HCT116 (cell line): ENCODE data around the gene LRRC74B. TPM values are rescaled to one million over a fixed set of nuclear protein-coding genes. Genes with fewer than 3 reads are reported as not detected.

ENCODE experiments used
- ATAC-seq: fragments of 200-7000 bp; cut with Tn5 transposase; 2 replicates; pipeline ENCODE4 v1.9.1; 2020; ENCODE audit warnings: mild to moderate bottlenecking, moderate library complexity
- BruUV-seq: library from RNA; stranded (reverse); fragments of 400-500 nt; replicated peaks from 2 replicates; lab custom pipeline; 2021; lab: Mats Ljungman, UMichigan
- CTCF ChIA-PET: fragments of 300-600 bp; sonication (Branson Sonifier 250); formaldehyde crosslinking; loops from one replicate; lab custom pipeline; 2021; ENCODE audit warnings: antibody characterized with exemption; lab: Charles Lee
- POLR2A ChIA-PET: fragments of 300-600, 350-600 bp; sonication (Branson Sonifier 250); formaldehyde crosslinking; loops from one replicate; lab custom pipeline; 2021; ENCODE audit warnings: antibody characterized with exemption; lab: Charles Lee
- RAD21 ChIA-PET, 2 experiments: fragments of 300-600 bp; sonication (Branson Sonifier 250); formaldehyde crosslinking; loops; one replicate each; lab custom pipeline; 2023; ENCODE audit warnings: low total read pairs in 2 of 2; ENCODE audit not compliant: uncharacterized antibody in 2 of 2, unreplicated experiment in 2 of 2, low non-redundant PET in 1 of 2; lab: Charles Lee
- DNase-seq: peaks from one replicate; pipeline ENCODE4 v3.0.0-alpha.2; 2010; ENCODE audit warnings: low read depth, low spot score
- H2AFZ ChIP-seq: fragments of 200-600 bp; shearing (Covaris generic), sonication (generic); 2 replicates; pipeline ENCODE4 v1.6.1; 2017; ENCODE audit warnings: low read depth, mixed run types, mixed read lengths, antibody characterized with exemption, low read length; ENCODE audit not compliant: poor library complexity, severe bottlenecking
- H3K27ac ChIP-seq: 2 replicates; pipeline ENCODE4 v1.5.1; 2012; ENCODE audit warnings: low read depth, low read length
- H3K27me3 ChIP-seq: fragments of 200-600 bp; sonication (generic); 2 replicates; pipeline ENCODE4 v1.6.1; 2016; ENCODE audit warnings: mixed run types, low read length, mixed read lengths; ENCODE audit not compliant: insufficient read depth
- H3K36me3 ChIP-seq, 2 experiments: fragments of 200-500 bp in 1 of 2; fragments of 200-600 bp in 1 of 2; sonication (Bioruptor generic) in 1 of 2; sonication (generic) in 1 of 2; 2 replicates each; pipeline versions ENCODE4 v1.5.1 to v1.6.1; 2014 to 2016; ENCODE audit warnings: low read length in 2 of 2, inconsistent platforms in 1 of 2, mixed read lengths in 1 of 2, mixed run types in 1 of 2; ENCODE audit not compliant: insufficient read depth in 2 of 2, control insufficient read depth in 1 of 2
- H3K4me1 ChIP-seq, 2 experiments: fragments of 200-600 bp in 1 of 2; sonication (generic) in 1 of 2; 2 replicates each; pipeline versions ENCODE4 v1.5.1 to v1.6.1; 2012 to 2017; ENCODE audit warnings: low read length in 2 of 2, inconsistent platforms in 1 of 2, mild to moderate bottlenecking in 1 of 2, mixed read lengths in 1 of 2, mixed run types in 1 of 2, moderate library complexity in 1 of 2; ENCODE audit not compliant: insufficient read depth in 2 of 2, control insufficient read depth in 1 of 2
- H3K4me2 ChIP-seq: fragments of 200-600 bp; sonication (generic); 2 replicates; pipeline ENCODE4 v1.6.1; 2017; ENCODE audit warnings: mixed run types, low read length, mixed read lengths
- H3K4me3 ChIP-seq, 2 experiments: fragments of 200-600 bp in 1 of 2; sonication (generic) in 1 of 2; replicated peaks in 1 of 2; 2 replicates each; pipeline ENCODE4 v1.5.1; 2011 to 2016; ENCODE audit warnings: low read length in 2 of 2, control low read depth in 1 of 2, low read depth in 1 of 2, mild to moderate bottlenecking in 1 of 2, mixed read lengths in 1 of 2, mixed run types in 1 of 2
- H3K79me2 ChIP-seq: fragments of 200-600 bp; sonication (generic); 2 replicates; pipeline ENCODE4 v1.6.1; 2017; ENCODE audit warnings: mild to moderate bottlenecking, mixed run types, low read length, moderate library complexity, mixed read lengths; ENCODE audit not compliant: insufficient read depth
- H3K9ac ChIP-seq: fragments of 200-600 bp; sonication (generic); 2 replicates; pipeline ENCODE4 v1.6.1; 2016; ENCODE audit warnings: low read length, mixed read lengths
- H3K9me2 ChIP-seq: fragments of 200-600 bp; sonication (generic), shearing (Covaris generic); 2 replicates; pipeline ENCODE4 v1.6.1; 2017; ENCODE audit warnings: mixed run types, mild to moderate bottlenecking, moderate library complexity; ENCODE audit not compliant: insufficient read depth
- H3K9me3 ChIP-seq, 2 experiments: fragments of 200-500 bp in 1 of 2; fragments of 200-600 bp in 1 of 2; sonication (Bioruptor generic) in 1 of 2; sonication (generic) in 1 of 2; 2 replicates each; pipeline ENCODE4 v1.6.1; 2014 to 2017; ENCODE audit warnings: low read length in 2 of 2, mixed read lengths in 2 of 2, inconsistent platforms in 1 of 2, low read depth in 1 of 2, mild to moderate bottlenecking in 1 of 2, mixed run types in 1 of 2, moderate library complexity in 1 of 2; ENCODE audit not compliant: control insufficient read depth in 1 of 2, insufficient read depth in 1 of 2
- H4K20me1 ChIP-seq: fragments of 200-600 bp; sonication (generic), shearing (Covaris generic); 2 replicates; pipeline ENCODE4 v1.6.1; 2017; ENCODE audit warnings: mixed run types, mild to moderate bottlenecking, moderate library complexity; ENCODE audit not compliant: insufficient read depth
- ATF3 ChIP-seq: IDR thresholded peaks from 2 replicates; pipeline ENCODE4 v1.6.1; 2012
- CBX3 ChIP-seq: IDR thresholded peaks from 2 replicates; pipeline ENCODE4 v1.6.1; 2012; ENCODE audit warnings: low read depth
- CEBPB ChIP-seq: IDR thresholded peaks from 2 replicates; pipeline ENCODE4 v1.6.1; 2012; ENCODE audit warnings: low read depth
- EZH2 ChIP-seq: fragments of 200-600 bp; sonication (generic); IDR thresholded peaks from 2 replicates; pipeline ENCODE4 v1.6.1; 2017; ENCODE audit warnings: antibody characterized with exemption, mixed run types
- EZH2phosphoT487 ChIP-seq: fragments of 200-600 bp; IDR thresholded peaks from 2 replicates; pipeline ENCODE4 v1.6.1; 2018; ENCODE audit warnings: antibody characterized with exemption, borderline replicate concordance
- RAD21 ChIP-seq: IDR thresholded peaks from 2 replicates; pipeline ENCODE4 v1.6.1; 2012; ENCODE audit warnings: low read depth, mild to moderate bottlenecking
- ZFX ChIP-seq: fragments of 450-650 bp; IDR thresholded peaks from 2 replicates; pipeline ENCODE4 v1.6.1; 2017
- intact Hi-C: fragments of 100-400 bp; cut with micrococcal nuclease; formaldehyde crosslinking; loops from 2 replicates; pipeline ENCODE4 v1.10.0; 2022
- total RNA-seq: library from RNA; stranded (reverse); gene quantifications from one replicate; pipeline ENCODE4 v1.2.1, GENCODE V29; 2021; ENCODE audit not compliant: unreplicated experiment
- TF ChIP-seq, protein P1 (sequence below): IDR thresholded peaks from 2 replicates; pipeline ENCODE4 v1.6.1; 2011; ENCODE audit warnings: mild to moderate bottlenecking, low read length, moderate library complexity; ENCODE audit not compliant: insufficient replicate concordance; ENCODE audit errors: extremely low read depth
- TF ChIP-seq, protein P2 (sequence below): IDR thresholded peaks from 2 replicates; pipeline ENCODE4 v1.6.1; 2012

The LRRC74B gene
- total RNA-seq, 1 experiment from 2014 or later = not detected

- RAD21 ChIA-PET = no interaction called here
- H3K9me3 ChIP-seq = no peaks in the 10 kb centered on the region
- H3K27me3 ChIP-seq = no peaks in the 10 kb centered on the region
- TF ChIP-seq CEBPB = no peak
- TF ChIP-seq CBX3 = no peak
- TF ChIP-seq, protein P1, sequence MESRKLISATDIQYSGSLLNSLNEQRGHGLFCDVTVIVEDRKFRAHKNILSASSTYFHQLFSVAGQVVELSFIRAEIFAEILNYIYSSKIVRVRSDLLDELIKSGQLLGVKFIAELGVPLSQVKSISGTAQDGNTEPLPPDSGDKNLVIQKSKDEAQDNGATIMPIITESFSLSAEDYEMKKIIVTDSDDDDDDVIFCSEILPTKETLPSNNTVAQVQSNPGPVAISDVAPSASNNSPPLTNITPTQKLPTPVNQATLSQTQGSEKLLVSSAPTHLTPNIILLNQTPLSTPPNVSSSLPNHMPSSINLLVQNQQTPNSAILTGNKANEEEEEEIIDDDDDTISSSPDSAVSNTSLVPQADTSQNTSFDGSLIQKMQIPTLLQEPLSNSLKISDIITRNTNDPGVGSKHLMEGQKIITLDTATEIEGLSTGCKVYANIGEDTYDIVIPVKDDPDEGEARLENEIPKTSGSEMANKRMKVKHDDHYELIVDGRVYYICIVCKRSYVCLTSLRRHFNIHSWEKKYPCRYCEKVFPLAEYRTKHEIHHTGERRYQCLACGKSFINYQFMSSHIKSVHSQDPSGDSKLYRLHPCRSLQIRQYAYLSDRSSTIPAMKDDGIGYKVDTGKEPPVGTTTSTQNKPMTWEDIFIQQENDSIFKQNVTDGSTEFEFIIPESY = no peak
- TF ChIP-seq ZFX = no peak
- TF ChIP-seq EZH2phosphoT487 = no peak
- TF ChIP-seq ATF3 = no peak
- no peak for TF ChIP-seq EZH2
- no peak for TF ChIP-seq RAD21
- TF ChIP-seq, protein P2, sequence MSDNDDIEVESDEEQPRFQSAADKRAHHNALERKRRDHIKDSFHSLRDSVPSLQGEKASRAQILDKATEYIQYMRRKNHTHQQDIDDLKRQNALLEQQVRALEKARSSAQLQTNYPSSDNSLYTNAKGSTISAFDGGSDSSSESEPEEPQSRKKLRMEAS = no peak
- TF ChIP-seq, all 23 proteins: peak for 0
- ChIA-PET POLR2A (no interaction called here), CTCF (no interaction called here)
- Histone ChIP-seq H3K79me2 (no peaks in the 10 kb centered on the region), H3K4me3 (no peak overlapping the region), H3K9me2 (no peaks in the 10 kb centered on the region), H3K9ac (no peak overlapping the region), H2AFZ (no peak overlapping the region), H3K4me1 (peaks cover 15 to 20% of the 10 kb centered on the region in 2 experiments), H4K20me1 (no peaks in the 10 kb centered on the region), H3K4me2 (no peak overlapping the region), H3K27ac (no peak overlapping the region), H3K36me3 (no peaks in the 10 kb centered on the region)
- intact Hi-C loops = no loop called here
- ATAC-seq (no peak), DNase-seq (no peak)
- no TSS peak for BruUV-seq
Observed at GRCh38 chr22:21015466-21016006, 30.2 kb upstream of the LRRC74B start.
